NCI-H82 (cell line): Measurements from ENCODE around the gene MAPK7.

Experiments used
- DNase-seq: peaks from one replicate; lab custom pipeline; 2025; lab: John Stamatoyannopoulos, UW

The MAPK7 gene

GRCh38 chr17:19401321-19402010 lies 23.2 kb downstream of the MAPK7 start:
- DNase-seq, result peak; percentile 33

GRCh38 chr17:19402171-19402570 lies 23.9 kb downstream of the MAPK7 start:
- no peak for DNase-seq

GRCh38 chr17:19403021-19403420 lies 24.7 kb downstream of the MAPK7 start:
- DNase-seq, result no peak

- DNase-seq, result no peak
These were observed 26.0 kb downstream of the MAPK7 start for GRCh38 chr17:19404264-19404663.

- DNase-seq, result no peak
These were observed 26.8 kb downstream of the MAPK7 start for GRCh38 chr17:19405114-19405513.

GRCh38 chr17:19407601-19408345 lies 29.5 kb downstream of the MAPK7 start:
- DNase-seq, result no peak

GRCh38 chr17:19408346-19408710 lies 30.0 kb downstream of the MAPK7 start:
- DNase-seq, result peak; percentile 64

GRCh38 chr17:19409066-19409465 lies 30.8 kb downstream of the MAPK7 start:
- no peak for DNase-seq

- DNase-seq, result no peak
These were observed 31.2 kb downstream of the MAPK7 start for GRCh38 chr17:19409509-19409908.

GRCh38 chr17:19410091-19410490 lies 31.8 kb downstream of the MAPK7 start:
- DNase-seq, result no peak

GRCh38 chr17:19410875-19411620 lies 32.8 kb downstream of the MAPK7 start, which contains the start of gene RNF112:
Gene RNF112, plus strand, starts transcription at chr17:19411232. Its CDS starts 177 bp downstream, at chr17:19411409.
- peak; percentile 22 for DNase-seq

GRCh38 chr17:19411631-19412030 lies 33.3 kb downstream of the MAPK7 start:
- peak; percentile 90 for DNase-seq

GRCh38 chr17:19412510-19412909 lies 34.2 kb downstream of the MAPK7 start:
- DNase-seq, result no peak

GRCh38 chr17:19412984-19413383 lies 34.7 kb downstream of the MAPK7 start:
- DNase-seq, result no peak

GRCh38 chr17:19413761-19414160 lies 35.5 kb downstream of the MAPK7 start:
- DNase-seq, result no peak

- DNase-seq, result no peak
These were observed 36.3 kb downstream of the MAPK7 start for GRCh38 chr17:19414396-19415280.

GRCh38 chr17:19415311-19415710 lies 37.0 kb downstream of the MAPK7 start:
- peak; percentile 31 for DNase-seq

GRCh38 chr17:19415806-19416775 lies 37.8 kb downstream of the MAPK7 start:
- DNase-seq, result no peak

GRCh38 chr17:19417611-19418010 lies 39.3 kb downstream of the MAPK7 start:
- no peak for DNase-seq

- DNase-seq, result no peak
These were observed 40.1 kb downstream of the MAPK7 start for GRCh38 chr17:19418251-19418992.
